K562 (cell line): ENCODE results near the gene C1QTNF8.

ENCODE experiments used
- CBX2 ChIP-seq: fragments of 200-600 bp; sonication (generic); IDR thresholded peaks from one replicate; pipeline ENCODE4 v1.6.1; 2012; ENCODE audit warnings: mild to moderate bottlenecking, low read length, inconsistent platforms; ENCODE audit not compliant: insufficient read depth, poor library complexity, severe bottlenecking
- CHD2 ChIP-seq: IDR thresholded peaks from 2 replicates; pipeline ENCODE4 v1.6.1; 2011; ENCODE audit warnings: low read depth, low read length
- EGR1 ChIP-seq: fragments of 450-650 bp; conservative IDR thresholded peaks from 2 replicates; pipeline ENCODE4 v1.6.1; 2017; ENCODE audit warnings: mild to moderate bottlenecking
- FIP1L1 ChIP-seq: fragments of 200-400 bp; formaldehyde crosslinking; IDR thresholded peaks from 2 replicates; pipeline ENCODE4 v1.6.1; 2018; ENCODE audit warnings: mild to moderate bottlenecking, low read depth, low read length; ENCODE audit not compliant: poor library complexity, severe bottlenecking
- TEAD1 ChIP-seq, 2 experiments: fragments of 450-650 bp in 1 of 2; sonication (generic) in 1 of 2; formaldehyde crosslinking; IDR thresholded peaks; 2 replicates each; pipeline versions ENCODE4 v1.4.0 to v1.8.0; 2020 to 2022; ENCODE audit warnings: mild to moderate bottlenecking in 2 of 2, missing genetic modification reagents in 1 of 2
- TF ChIP-seq, protein P1 (sequence below), 2 experiments: fragments of 450-650 bp; conservative IDR thresholded peaks; 2 replicates each; pipeline ENCODE4 v1.6.1; 2017; ENCODE audit warnings: mild to moderate bottlenecking in 2 of 2, moderate library complexity in 2 of 2
- TF ChIP-seq, protein P2 (sequence below): sonication (generic); IDR thresholded peaks from 2 replicates; pipeline ENCODE4 v1.6.1; 2016

DNA sequence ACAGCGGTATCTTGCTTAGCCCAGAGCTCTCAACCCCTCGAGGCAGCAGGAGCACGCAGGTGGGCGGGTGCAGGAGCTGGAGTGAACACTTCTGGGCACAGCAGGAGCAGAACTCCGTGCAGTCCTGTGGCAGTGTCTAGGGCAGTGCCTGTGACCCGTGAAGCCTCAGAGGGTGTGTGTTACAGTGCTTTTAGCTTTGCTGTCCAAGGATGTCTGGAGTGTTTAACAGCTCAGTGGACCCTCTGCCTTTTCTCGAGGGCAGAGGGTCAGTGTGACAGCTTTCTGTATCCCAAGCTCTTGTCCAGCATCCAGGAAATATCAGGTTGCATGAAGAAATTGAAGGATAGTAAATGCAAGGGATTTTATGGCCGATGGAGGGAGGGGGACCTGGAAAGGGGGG lies 39.8 kb downstream of the C1QTNF8 start:
- TF ChIP-seq FIP1L1 (no peak), EGR1 (no peak), CBX2 (no peak), TEAD1 (CRISPR knock-in tag; IDR thresholded peaks at IDR 0.05) (no peak), CHD2 (no peak)
- TF ChIP-seq, protein P1, sequence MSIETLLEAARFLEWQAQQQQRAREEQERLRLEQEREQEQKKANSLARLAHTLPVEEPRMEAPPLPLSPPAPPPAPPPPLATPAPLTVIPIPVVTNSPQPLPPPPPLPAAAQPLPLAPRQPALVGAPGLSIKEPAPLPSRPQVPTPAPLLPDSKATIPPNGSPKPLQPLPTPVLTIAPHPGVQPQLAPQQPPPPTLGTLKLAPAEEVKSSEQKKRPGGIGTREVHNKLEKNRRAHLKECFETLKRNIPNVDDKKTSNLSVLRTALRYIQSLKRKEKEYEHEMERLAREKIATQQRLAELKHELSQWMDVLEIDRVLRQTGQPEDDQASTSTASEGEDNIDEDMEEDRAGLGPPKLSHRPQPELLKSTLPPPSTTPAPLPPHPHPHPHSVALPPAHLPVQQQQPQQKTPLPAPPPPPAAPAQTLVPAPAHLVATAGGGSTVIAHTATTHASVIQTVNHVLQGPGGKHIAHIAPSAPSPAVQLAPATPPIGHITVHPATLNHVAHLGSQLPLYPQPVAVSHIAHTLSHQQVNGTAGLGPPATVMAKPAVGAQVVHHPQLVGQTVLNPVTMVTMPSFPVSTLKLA (conservative IDR thresholded peaks at IDR 0.05): no peak
- TF ChIP-seq, protein P2, sequence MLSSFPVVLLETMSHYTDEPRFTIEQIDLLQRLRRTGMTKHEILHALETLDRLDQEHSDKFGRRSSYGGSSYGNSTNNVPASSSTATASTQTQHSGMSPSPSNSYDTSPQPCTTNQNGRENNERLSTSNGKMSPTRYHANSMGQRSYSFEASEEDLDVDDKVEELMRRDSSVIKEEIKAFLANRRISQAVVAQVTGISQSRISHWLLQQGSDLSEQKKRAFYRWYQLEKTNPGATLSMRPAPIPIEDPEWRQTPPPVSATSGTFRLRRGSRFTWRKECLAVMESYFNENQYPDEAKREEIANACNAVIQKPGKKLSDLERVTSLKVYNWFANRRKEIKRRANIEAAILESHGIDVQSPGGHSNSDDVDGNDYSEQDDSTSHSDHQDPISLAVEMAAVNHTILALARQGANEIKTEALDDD: no peak
